Measurements from ENCODE around the gene UPP2.
A peak's percentile ranks its signal among the peaks of the same experiment; 100 is the strongest.

Gene UPP2

DNA sequence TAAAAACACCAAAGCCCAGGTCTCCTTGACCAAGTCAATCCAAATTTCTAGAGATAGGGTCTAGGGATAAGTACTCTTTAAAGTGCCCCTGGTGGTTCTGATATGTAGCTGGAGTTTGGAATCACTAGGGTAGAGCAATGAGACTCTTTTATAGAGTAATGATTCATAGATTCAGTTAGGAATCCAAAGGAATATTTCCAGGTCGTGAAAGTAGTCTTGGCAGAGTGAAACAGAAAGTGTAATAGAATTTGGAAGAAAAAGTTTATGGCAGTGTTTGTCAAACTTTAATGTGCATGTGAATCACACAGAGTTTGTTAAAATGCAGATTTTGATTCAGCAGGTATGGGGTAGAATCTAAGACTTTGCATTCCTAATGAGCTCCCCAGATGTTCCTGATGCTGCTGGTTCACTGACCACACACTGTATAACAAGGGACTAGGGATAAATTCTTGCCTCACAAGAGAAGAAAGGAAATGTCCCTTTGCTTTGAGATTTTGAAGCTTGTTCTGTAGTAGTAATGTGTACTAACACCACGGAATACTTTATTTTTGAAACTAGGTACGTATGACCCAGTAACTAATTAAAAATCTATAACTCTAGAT is 1.8 kb downstream of the UPP2 start:
- no peak for DNase-seq (ENCODE audit: extremely low spot score, insufficient read length, low read depth)
- FAIRE-seq: no peak

GRCh38 chr2:158104903-158105302 is 3.2 kb downstream of the UPP2 start:
- FAIRE-seq: no peak

GRCh38 chr2:158112992-158113391 is 11.3 kb downstream of the UPP2 start:
- DNase-seq (ENCODE audit: extremely low spot score, insufficient read length, low read depth): no peak
- FAIRE-seq: no peak

More at GRCh38 chr2:158104903-158105302, 3.2 kb downstream of the UPP2 start:
- no peak for DNase-seq (ENCODE audit: extremely low spot score, insufficient read length, low read depth)

GRCh38 chr2:158113741-158114295 is 12.1 kb downstream of the UPP2 start:
- DNase-seq (ENCODE audit: extremely low spot score, insufficient read length, low read depth): no peak
- FAIRE-seq: no peak

DNA sequence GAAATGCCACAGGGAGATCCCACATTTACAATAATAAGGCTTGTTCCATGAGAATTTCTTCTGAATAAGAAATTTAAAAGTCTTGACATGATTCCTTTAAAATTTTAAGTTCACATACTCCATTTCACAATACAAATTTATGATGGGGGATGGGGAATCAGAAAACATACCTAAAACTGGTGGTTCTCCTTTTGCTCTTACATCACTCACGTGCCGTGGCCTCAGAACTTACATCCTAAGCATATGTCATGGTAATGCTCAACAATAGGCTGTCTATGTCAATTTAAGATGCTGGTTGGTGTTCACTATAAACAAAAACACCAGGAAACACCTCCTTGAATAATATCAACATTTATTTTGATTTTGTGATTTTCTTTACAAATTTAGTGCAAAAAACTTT is 12.8 kb downstream of the UPP2 start:
- FAIRE-seq (no peak), DNase-seq (ENCODE audit: extremely low spot score, insufficient read length, low read depth) (no peak)

GRCh38 chr2:158115202-158115767 is 13.6 kb downstream of the UPP2 start:
- DNase-seq (ENCODE audit: extremely low spot score, insufficient read length, low read depth): no peak
- no peak for FAIRE-seq

DNA sequence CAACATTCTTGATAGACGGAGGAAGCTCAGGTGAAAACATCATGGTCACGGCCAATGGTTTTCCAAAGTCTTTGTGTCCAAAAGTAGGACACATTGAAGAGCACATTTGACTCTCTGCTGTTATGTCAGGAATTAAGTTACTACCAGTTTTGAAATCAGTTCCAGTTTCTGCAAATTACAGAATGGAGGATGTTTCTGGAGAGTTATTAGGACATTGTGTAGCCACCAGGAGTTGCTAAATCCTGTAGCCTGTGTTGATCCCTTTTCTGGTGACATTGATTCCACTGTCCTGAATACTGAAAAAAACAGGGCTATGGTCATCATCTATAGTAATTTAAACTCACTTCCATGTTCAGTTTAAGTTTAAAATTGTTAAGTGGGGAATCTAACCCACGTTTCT is 15.3 kb downstream of the UPP2 start:
- no peak for FAIRE-seq

DNA sequence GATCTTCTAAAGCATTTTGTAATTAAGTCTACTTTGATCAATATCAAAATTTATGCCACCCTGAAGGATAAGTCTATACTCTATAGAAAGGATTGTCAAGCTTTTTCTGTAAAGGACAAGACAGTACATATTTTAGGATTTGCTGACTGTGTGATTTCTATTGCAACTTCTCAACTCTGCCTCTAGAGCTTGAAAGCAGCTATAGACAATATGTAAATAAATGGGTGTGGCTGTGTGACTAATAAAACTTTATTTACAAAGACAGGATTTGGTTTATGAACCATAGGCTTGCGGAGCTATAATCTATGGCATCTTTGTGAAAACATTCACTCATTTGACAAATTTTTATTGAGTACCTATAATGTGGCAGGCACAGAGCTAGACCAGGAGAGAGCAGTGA is 18.4 kb downstream of the UPP2 start:
- no peak for FAIRE-seq

More for the DNA sequence above, 15.3 kb downstream of the UPP2 start:
- no peak for DNase-seq (ENCODE audit: extremely low spot score, insufficient read length, low read depth)

DNA sequence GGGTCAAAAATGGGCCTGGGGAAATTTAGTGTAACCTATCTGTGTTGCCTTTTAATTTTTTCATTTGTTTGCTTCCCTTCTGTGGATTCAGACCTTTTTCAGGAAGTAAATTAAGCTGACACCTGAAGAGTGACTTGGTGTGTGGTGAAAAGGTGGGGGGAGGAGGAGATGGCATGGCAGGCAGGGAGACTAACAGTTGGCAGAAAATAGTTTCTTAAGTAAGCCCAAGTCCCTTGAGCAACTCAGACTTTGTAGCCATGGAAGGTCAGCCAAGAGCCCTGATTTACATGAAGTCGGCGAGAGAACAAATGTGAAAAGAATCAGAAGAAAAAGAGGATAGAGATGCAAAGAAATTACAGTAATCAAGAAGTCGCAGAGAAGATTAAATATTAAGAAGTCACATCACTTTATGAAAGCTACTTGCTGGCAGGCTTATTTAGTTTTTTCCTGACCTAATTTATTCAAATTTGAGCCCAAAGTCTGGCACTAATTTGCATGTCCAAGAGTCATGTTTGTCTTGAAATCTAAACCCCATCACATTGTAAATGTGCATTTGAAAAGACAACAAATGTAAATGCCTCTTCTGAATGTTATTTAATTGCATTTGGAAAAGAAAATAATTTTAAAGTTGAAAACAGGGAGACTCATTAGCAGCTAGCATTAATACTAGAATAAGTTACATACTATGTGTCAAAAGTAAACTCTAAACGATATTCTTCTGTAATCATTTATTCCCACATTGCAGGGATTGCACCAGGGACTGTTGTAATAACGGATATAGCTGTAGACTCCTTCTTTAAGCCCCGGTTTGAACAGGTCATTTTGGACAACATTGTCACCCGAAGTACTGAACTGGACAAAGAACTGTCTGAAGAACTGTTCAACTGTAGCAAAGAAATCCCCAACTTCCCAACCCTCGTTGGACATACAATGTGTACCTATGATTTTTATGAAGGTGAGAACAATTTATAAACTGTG is 19.3 kb downstream of the UPP2 start:
- no peak for FAIRE-seq
- DNase-seq (ENCODE audit: extremely low spot score, insufficient read length, low read depth): no peak

More for the DNA sequence above, 18.4 kb downstream of the UPP2 start:
- no peak for DNase-seq (ENCODE audit: extremely low spot score, insufficient read length, low read depth)

DNA sequence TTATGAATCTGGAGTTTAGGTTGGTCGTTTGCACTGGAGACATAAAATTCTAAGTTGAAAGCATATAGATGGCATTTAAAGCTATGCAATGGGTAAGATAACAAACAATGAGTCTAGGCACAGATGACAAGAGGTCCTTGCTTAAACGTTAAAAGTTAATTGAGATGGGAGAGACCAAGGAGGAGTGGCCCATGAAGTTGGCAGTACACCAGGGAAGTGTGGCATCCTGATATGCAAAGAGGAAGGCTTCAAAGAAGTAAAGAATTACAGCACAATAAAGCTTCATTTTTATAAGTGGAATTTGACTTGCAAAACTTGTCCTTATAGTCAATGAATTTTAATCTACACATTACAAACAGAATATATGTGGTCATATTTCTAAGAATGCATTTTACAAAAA is 23.2 kb downstream of the UPP2 start:
- DNase-seq (ENCODE audit: extremely low spot score, insufficient read length, low read depth): no peak
- FAIRE-seq: no peak

DNA sequence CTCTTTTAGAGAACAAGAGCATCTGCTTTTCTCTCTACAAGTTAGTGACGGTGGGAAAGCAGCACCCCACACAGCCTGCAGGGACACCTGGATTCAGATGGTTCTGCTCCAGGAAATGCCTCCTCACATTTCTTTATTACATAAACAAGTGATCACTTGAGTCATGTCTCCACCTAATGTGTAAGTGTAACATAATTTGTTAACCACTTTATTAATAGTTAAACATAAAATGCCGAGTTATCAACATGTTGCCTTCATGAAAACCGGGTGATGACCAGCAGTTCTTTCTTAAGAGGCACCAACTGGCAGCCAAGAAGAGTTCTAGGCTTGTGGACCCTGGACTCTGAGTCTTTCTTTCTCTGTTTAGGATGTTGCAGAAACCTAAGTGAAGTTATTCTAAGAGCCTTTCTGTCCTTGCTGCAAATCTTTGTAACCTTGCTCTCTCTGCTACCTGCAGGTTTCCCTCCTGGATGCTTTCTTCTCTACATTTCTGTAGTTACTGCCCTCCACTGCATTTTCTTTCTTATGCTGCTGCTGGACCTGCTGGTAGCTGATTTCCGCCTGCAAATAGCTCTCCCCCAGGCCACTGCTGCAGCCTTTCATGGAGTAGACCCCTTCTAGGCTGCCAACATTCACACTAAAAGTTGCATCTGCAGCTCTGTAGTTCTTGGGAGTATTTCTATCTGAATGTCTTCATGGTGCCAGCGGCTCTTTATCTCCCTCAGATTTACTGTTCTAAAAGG is 24.3 kb downstream of the UPP2 start:
- FAIRE-seq (no peak), DNase-seq (ENCODE audit: extremely low spot score, insufficient read length, low read depth) (no peak)

GRCh38 chr2:158127380-158127804 is 25.7 kb downstream of the UPP2 start:
- FAIRE-seq: no peak
- no peak for DNase-seq (ENCODE audit: extremely low spot score, insufficient read length, low read depth)

DNA sequence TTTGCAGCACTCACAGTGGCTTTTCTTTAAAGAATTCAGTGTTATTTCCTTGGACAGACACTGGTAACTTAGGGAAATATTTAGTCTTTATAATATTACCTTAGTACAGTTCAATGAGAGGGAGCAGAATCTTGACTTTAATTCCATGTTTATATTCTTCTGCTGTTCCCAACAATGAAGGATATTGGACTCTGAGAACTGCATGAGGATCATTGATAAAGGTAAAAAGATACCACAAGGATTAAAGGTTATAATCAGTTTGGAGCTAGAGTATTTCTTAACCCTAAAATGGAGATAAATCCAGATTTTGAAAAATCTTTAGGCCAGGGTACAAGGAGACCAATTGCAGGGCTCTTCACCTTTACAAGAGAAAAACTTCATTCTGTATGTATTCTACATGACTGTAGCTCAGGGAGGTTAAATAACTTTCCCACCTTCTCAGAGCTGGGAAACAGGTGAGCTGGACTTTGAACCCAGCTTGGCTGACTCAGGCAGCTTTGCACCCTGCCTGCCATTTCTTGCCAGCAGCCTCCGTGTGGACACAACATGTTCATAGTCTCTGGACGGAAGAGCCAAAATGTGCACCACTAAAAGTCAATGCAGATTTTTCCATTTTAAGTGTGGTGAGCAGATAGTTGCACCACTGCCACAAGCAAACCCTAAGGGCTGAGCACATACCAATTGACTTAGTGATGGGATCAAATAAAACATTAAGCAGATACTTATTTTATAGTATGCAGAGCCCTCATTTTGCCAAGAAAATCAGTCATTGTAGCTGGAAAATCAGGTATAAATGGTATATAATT is 26.7 kb downstream of the UPP2 start:
- no peak for FAIRE-seq
- no peak for DNase-seq (ENCODE audit: extremely low spot score, insufficient read length, low read depth)

GRCh38 chr2:158129037-158129436 is 27.4 kb downstream of the UPP2 start:
- DNase-seq (ENCODE audit: extremely low spot score, insufficient read length, low read depth): no peak
- FAIRE-seq: no peak

- FAIRE-seq (peak; percentile 38), DNase-seq (ENCODE audit: extremely low spot score, insufficient read length, low read depth) (no peak)
Measured at GRCh38 chr2:158130832-158131473, 29.3 kb downstream of the UPP2 start.

DNA sequence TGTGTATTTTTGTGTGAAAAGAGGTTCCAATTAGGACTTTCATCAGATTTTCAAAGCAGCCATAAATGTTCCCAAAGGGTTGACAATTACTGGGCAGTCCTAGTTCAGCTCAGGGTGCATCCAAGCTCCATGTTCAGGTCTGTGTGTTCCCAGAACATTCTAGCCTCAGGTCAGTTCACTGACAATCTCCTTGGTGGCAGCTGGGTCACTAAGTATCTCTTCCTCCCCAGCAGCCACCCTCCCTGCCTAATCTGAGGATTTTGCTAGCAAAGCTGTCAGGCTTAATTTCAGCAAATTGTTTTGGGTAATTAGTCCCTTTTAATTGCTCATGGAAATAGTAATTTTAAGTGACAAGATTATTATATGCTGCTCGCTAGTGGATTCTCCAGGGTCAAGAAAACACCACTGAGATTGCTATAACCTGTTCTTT is 29.8 kb downstream of the UPP2 start:
- DNase-seq (ENCODE audit: extremely low spot score, insufficient read length, low read depth) (no peak), FAIRE-seq (no peak)

DNA sequence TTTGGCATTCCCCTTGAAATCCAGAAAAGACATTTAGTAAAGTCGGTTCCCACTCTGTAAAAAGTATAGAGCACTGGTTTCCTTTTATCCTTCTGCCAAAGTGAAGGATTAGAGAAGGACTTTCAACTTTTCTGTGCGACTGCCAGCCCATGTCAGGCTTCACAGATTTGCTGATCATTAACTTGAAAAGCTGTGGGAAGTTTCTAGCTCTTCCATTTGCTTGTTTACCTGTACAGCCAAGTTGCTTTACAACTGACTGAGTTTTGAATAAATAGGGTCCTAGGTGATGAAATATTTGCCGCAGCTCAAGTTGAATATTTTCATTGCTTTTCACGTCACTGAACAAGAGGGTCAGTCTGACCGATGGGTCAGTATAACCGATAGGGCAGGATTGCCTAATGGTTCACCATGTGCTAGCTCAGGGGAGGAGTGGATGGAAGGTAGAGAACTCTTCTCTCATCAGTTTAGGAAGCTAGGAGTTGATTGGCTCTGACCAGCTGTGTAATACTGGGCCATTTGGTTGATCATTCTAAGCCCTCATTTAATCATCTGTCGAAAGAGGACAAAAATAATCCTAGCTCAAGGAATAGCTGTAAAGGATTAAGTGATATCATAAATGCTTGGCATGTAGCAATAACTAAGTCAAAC is 30.4 kb downstream of the UPP2 start:
- no peak for DNase-seq (ENCODE audit: extremely low spot score, insufficient read length, low read depth)
- FAIRE-seq: no peak

DNA sequence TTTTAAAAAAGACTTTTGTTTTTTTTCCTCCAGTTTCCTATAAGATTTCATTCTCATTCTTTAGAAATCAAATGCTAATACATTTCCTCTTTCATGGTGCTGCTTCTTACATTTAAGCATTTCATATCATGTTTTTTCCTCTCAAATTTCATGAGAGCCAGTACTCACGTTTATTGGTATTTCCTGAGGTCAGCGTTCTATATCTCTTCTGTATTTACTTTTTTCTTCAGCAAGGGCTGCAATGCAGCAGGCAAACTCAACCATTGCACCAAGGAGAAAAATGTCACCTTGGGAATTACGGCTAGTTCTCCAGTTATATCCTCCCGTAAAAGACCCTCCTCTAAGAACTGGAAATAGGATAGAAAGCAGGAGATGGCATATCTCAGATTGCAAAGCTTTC is 32.4 kb downstream of the UPP2 start:
- DNase-seq (ENCODE audit: extremely low spot score, insufficient read length, low read depth): no peak
- FAIRE-seq: no peak
